GM19328 (cell line): Measurements from ENCODE around the gene CTDNEP1.

ENCODE experiments used
- ATAC-seq: cut with Tn5 transposase; IDR thresholded peaks from one replicate; pipeline ENCODE4 v1.9.1; 2021; ENCODE audit warnings: mild to moderate bottlenecking, moderate library complexity; ENCODE audit not compliant: unreplicated experiment

The CTDNEP1 gene

GRCh38 chr17:7216242-7217112 is 35.1 kb downstream of the CTDNEP1 start:
- ATAC-seq: no peak

- ATAC-seq: no peak
Measured at GRCh38 chr17:7215652-7216180, 35.8 kb downstream of the CTDNEP1 start.

- no peak for ATAC-seq
Measured at GRCh38 chr17:7215136-7215638, 36.3 kb downstream of the CTDNEP1 start.

- peak; percentile 68 for ATAC-seq
Measured at GRCh38 chr17:7214300-7215135, 37.0 kb downstream of the CTDNEP1 start.

- ATAC-seq: no peak
Measured at GRCh38 chr17:7213895-7214299, 37.6 kb downstream of the CTDNEP1 start.

DNA sequence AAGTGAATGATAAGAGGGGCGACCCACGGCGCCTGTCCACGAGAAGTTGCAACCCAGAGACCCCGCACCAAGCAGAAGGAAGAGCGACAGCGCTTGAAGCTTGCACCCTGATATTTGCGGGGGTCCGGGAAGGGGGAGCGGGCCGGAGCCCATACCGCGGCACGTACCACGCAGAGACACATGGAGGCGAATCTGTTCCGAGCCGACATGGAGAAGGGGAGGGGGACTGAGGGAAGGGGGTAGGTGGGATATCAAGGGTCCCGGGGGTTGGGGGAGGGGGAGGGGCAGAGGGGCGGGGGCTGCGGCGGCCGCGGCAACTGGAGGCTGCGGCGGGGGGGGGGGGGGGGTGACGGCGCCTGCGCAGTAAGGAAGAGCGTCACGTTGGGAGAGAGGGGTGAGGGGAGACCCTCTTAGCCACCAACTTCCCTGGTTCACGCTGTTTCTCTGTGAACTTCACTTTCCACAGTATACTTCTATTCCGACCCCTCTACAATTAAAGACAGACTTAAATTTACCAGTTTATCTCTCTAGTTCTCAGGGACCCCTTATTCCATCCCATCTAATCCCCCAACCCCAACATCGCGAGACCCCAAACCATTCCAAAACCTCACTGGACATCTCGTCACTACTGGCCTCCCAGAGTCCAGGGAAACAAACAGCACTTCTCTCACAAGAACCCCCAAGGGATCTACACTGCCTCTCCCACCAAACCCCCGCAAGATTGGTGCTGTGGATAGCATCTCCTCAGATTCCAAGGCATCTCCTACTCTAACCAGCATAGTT is 39.9 kb downstream of the CTDNEP1 start:
- no peak for ATAC-seq

DNA sequence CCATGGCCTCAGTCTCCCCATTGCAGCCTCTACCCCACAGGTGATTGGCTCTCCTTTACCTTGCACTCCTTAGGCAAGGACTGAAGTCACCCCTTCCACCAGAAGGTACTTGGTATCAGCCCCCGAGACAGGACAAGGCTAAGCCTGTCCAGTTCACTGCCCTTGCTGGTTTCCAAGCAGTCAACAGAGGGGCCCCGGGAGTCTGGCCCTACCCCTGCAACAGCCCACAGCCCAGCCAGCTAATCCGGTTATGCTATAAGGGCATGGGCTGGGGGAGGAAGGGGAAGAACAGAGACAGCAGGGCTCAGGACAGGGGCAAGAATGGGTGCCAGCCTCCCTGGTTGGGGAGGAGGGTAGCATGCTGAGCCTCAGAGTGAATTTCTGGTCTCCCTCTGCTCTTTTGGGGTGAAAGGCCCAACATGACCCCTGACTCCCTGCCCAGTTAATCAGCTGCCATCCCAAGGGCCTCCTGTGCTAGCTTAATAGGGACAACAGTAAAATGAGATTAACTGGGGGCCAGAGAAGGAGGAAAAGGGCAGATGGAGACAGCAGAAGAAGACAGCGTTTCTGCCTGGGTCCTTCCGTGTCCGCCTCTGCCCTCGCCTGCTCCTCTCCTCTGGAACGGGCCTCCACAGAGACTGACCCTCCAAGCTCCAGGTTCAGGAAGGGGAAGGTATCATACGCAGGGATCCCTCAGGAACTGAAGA is 42.6 kb downstream of the CTDNEP1 start:
- no peak for ATAC-seq

- no peak for ATAC-seq
Measured at GRCh38 chr17:7208027-7208571, 43.4 kb downstream of the CTDNEP1 start.

DNA sequence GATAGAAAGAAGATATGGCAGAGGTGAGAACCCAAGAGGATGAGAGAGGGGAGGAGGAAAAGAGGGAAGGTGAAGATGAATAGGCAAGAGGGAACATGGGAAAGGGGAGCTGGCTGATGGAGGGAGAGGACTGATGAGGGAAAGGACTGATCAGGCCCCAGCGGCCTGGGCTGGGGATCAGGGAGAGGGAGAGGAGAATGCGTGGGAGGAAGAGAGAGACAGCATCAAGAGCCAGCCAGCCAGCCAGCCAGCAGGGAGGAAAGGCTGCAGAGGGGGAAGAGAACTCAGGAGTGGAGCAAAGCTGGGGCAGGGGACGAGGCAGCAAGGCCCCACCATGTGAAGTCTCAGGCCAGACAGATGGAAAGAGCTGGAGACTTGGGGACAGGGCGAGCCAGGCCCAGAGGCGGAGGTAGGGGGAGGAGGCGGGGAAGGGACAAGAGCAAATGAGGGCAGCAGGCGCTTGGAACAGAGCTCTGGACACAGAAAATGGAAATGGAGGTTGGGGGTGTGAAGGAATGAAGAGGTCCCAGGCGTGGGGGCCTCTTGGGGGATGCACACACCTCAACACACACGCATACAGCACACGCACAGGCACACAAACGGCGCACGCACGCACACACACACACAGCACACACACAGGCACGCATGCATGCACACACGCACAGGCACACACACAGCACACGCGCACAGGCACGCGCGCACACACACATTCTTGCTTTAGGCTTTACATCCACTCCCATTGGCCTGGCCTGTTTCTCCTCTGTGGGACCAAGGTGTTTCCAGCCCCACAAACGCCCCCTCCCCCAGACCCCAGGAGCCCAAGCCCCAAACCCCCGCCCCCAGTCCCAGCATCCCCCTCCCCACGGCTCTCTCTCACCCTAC is 44.2 kb downstream of the CTDNEP1 start:
- ATAC-seq: no peak

- no peak for ATAC-seq
Measured at GRCh38 chr17:7205561-7205960, 46.0 kb downstream of the CTDNEP1 start.

DNA sequence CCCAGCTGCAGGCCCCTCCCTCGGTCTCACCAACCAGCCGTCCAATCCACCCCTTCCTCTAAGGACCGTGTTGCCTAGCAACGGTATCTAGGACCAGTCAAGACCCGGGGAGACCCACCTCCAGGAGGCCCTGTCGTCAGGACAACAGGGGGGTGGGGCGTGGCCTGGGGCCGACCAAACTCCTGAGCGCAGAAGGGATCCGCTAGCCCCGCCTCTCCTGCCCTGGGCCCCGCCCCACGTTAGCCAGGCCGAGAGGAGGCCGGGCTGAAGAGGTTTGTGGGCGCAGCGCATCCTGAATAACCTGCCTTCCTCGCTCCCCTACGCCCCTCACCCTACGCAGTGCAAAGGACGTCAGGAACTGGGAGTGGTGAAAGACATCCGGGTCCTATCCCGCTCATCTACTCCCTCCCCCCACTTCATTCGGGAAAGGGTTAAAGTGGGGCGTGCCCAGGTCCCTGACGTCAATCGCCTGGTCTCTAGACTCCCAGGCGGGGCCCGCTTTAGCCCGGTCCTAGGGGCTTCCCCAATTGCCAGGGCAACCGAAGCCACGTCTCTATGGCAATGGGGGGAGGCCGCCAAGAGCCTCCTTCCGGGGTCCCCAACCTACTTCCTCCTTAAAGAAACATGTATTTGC is 46.6 kb downstream of the CTDNEP1 start:
- ATAC-seq: peak; percentile 74

DNA sequence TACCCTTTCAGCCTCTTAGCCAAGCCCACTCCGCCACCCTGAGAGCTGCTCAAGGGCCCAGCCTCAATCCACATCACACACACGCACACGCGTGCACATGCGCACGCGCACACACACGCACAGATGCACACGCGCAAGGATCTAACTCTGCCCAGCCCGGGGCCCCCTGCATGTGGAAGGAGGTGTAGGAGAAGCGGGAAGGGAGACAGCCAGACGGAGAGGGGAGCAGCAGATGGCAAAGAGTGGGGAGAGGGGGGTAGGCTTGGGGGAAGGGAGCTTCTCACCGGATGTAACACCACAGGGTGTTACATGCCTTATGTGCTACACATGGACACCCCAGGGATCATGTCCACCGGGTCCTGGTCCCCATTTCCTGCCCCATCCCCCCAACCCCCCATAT is 47.2 kb downstream of the CTDNEP1 start:
- no peak for ATAC-seq

- no peak for ATAC-seq
Measured at GRCh38 chr17:7203391-7203790, 48.1 kb downstream of the CTDNEP1 start.

GRCh38 chr17:7196651-7197401 is 54.7 kb downstream of the CTDNEP1 start:
- ATAC-seq: no peak

GRCh38 chr17:7195971-7196370 is 55.6 kb downstream of the CTDNEP1 start:
- no peak for ATAC-seq
